NCI-H526 treated with DMSO at 0.1 percent for 48 hours (cell line): ENCODE measurements around the gene DYRK2.

ENCODE experiments used
- DNase-seq: peaks from one replicate; lab custom pipeline; 2025; lab: John Stamatoyannopoulos, UW

The DYRK2 gene

GRCh38 chr12:67648521-67649260 lies at the start of gene DYRK2:
TSS of gene DYRK2 (plus strand) at chr12:67648745. CDS start at chr12:67649134, 389 bp downstream.
- peak; percentile 58 for DNase-seq

GRCh38 chr12:67599691-67600090 lies 48.9 kb upstream of the DYRK2 start:
- no peak for DNase-seq

- no peak for DNase-seq
Observed at GRCh38 chr12:67601126-67601525, 47.4 kb upstream of the DYRK2 start.

GRCh38 chr12:67609226-67609870 lies 39.2 kb upstream of the DYRK2 start:
- no peak for DNase-seq

GRCh38 chr12:67613040-67613439 lies 35.5 kb upstream of the DYRK2 start:
- no peak for DNase-seq

GRCh38 chr12:67617629-67618028 lies 30.9 kb upstream of the DYRK2 start:
- DNase-seq, result no peak

GRCh38 chr12:67618303-67618702 lies 30.2 kb upstream of the DYRK2 start:
- no peak for DNase-seq

GRCh38 chr12:67621112-67621511 lies 27.4 kb upstream of the DYRK2 start:
- no peak for DNase-seq

GRCh38 chr12:67621926-67622325 lies 26.6 kb upstream of the DYRK2 start:
- no peak for DNase-seq

- DNase-seq, result no peak
Observed at GRCh38 chr12:67623259-67623658, 25.3 kb upstream of the DYRK2 start.

- DNase-seq, result no peak
Observed at GRCh38 chr12:67624355-67624754, 24.2 kb upstream of the DYRK2 start.

GRCh38 chr12:67625004-67625403 lies 23.5 kb upstream of the DYRK2 start:
- DNase-seq, result no peak

GRCh38 chr12:67626156-67626555 lies 22.4 kb upstream of the DYRK2 start:
- DNase-seq, result no peak

- no peak for DNase-seq
Observed at GRCh38 chr12:67630373-67631088, 18.0 kb upstream of the DYRK2 start.

GRCh38 chr12:67632005-67632404 lies 16.5 kb upstream of the DYRK2 start:
- no peak for DNase-seq

- no peak for DNase-seq
Observed at GRCh38 chr12:67633024-67633610, 15.4 kb upstream of the DYRK2 start.

- DNase-seq, result no peak
Observed at GRCh38 chr12:67633708-67634107, 14.8 kb upstream of the DYRK2 start.

- no peak for DNase-seq
Observed at GRCh38 chr12:67634303-67634761, 14.2 kb upstream of the DYRK2 start.

- DNase-seq, result no peak
Observed at GRCh38 chr12:67637718-67638117, 10.8 kb upstream of the DYRK2 start.

- no peak for DNase-seq
Observed at GRCh38 chr12:67638694-67639093, 9.9 kb upstream of the DYRK2 start.

GRCh38 chr12:67640863-67641262 lies 7.7 kb upstream of the DYRK2 start:
- DNase-seq, result no peak

- no peak for DNase-seq
Observed at GRCh38 chr12:67645126-67645525, 3.4 kb upstream of the DYRK2 start.

- DNase-seq, result no peak
Observed at GRCh38 chr12:67645601-67646000, 2.9 kb upstream of the DYRK2 start.
